CD4-positive, alpha-beta T cell treated with Interferon alpha-2 for 1 hour (primary cell): ENCODE measurements around the gene KIAA0753.

Experiments
- DNase-seq, 2 donors: peaks; one replicate each; pipeline ENCODE4 v3.0.0-alpha.2; 2020 to 2022

The KIAA0753 gene

DNA sequence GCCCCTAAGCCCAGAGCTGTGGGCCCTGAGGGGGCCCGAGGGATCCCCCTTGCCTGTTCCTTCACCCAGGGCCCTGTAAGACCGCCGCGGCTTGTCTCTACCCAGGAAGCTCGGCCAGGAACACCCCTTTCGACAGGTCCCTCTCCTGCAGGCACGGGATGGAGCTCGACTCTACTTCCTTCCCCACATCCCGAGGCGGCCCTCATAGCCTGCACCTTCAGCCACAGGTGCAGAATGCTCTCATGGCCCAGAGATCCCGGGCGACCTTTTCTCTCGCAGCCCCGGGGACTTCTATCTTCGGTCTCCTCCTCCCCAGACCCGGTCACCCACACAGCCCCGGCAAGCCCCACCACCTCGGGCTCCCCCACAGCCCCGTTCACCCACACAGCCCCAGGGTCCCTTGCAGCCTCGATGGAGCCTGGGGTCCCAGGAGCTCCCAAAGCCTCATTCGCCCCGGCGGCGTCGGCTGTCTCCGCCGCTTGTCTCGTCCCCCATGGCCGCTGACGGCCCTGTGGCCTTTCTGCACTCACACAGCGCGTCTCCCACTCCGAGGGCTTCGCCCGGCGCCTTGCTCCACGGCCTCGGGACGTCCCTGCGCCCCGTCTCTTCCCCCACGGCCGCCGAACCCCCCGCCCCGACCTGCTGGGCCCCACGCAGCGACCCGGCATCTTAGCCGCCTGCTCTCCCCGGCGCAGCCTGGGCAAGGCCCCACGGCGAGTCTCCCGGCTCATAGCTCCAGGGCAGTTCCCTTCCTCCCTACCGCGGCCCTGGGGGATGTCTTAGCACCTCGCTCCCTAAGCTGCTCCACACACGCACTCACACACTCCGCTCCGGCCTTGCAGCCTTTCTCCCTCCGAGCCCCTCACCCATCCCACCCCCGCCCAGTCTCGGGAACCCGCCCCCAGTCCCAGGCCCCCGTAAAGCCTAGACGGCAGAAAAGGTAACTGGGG is 650 bp downstream of the KIAA0753 start:
- no peak for DNase-seq

DNA sequence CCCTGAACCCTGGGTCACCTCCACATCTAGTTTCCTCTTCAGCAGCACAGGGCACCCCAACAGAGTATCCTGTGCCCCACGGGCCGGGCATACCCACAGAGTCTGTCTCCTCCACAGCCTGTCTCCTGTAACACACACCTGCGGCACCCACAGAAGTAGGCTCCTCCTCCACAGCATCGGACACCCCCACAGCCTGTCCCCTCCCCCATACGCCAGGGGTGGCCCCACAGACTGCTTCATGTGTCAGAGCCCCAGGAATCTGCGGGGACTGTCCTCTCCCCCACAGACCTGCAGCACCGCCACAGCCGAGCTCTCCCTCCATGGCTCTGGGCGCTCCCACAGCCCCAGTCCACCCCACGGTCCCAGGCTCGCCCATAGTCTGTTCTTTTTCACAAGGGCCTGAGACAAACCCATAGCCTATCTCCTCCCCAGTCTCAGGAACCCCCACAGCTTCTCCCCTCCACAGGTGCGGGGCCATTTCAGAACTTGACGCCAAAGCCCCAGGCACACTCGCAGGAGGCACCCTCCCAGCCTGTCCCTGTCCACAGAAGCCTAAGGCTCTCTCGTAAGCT is 1.4 kb downstream of the KIAA0753 start:
- DNase-seq, result no peak

DNA sequence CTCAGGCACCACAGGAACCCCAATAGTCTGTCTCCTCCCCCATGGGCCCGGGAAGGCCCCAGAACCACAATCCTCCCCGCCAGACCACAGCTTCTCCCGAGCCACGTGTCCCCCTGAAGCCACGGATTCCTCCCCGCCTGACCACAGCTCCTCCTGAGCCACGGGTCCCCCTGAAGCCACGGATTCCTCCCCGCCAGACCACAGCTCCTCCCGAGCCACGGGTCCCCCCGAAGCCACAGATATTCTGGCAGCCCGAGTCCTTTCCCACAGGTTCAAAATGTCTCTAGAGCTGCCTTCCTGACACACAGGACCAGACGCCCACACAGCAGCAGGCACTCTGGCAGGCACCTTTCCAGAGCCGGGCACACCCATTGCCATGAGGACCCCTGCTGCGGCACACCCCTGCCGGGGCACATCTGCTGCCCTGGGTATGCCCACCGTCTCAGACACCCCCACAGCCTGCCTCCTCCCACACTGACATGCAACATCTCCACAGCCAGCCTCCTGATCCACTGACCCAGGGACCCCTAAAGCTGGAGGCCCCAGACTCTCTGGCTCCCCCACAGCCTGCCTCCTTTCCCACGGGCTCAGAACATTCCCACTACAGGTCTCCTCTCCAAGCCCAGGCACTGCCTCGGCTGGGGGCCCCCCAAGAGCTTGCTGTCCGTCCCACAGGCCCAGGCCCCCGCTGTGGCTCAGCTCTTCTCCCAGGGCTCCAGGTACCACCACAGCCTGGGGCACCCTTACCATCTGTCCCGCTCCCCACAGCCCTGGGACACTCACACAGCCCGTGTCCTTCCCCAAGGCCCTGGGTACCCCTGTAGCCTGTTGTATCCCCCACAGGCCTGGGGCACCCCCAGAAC is 2.2 kb downstream of the KIAA0753 start:
- no peak for DNase-seq

DNA sequence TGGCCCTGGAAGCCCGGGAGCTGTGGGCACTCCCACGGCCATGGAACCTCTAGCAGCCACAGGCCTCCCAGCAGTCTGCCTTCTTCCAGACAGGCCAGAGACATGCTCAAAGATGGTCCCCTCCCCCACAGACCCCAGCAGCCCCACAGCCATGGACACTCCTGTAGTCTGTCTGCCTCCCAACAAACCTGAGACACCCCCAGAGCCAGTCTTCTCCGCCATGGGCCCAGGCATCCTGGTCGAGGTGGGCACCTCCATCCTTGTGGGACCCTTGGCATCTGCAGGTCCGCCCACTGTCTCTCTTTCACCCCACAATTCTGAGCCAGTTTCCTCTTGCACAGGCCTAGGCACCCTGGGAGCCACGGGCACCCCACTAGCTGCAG is 3.1 kb downstream of the KIAA0753 start:
- no peak for DNase-seq

DNA sequence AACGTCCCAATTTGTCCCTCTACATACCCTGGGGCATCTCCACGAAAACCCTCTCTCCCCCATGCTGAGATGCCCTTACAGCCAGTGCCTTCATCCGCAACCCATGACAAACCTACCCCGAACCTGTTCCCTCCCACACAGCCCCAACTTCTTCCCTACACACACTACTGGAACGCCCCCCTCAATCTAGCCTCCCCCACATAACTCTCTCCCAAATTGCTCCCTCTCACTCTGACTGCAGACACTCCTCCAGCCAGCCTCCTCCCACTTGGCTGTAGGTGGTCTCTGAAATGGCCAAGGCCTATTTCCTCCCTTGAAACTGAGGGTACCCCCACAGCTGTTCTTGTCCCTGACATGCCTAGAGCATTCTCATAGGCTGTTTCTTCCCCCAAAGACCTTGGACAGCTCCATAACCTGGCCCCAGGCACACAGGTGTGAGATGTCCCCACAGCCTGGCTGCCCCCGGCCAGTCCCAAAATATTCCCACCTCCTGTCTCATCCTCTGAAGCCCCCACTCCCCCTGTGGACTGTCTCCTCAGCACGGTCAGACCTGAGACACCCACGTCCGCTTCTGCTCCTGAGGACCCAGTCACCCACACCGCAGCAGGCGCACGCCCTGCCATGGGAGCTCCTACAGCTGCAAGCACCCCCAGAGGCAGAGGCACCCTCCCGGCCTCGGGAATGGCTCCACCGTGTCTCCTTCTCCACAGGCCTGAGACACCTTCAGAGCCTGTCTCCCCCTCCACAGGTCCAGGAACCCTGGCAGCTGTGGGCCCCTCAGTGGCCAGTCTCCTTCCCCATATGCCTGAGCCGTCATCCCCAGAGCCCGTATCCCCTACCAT is 3.7 kb downstream of the KIAA0753 start:
- DNase-seq, result no peak

DNA sequence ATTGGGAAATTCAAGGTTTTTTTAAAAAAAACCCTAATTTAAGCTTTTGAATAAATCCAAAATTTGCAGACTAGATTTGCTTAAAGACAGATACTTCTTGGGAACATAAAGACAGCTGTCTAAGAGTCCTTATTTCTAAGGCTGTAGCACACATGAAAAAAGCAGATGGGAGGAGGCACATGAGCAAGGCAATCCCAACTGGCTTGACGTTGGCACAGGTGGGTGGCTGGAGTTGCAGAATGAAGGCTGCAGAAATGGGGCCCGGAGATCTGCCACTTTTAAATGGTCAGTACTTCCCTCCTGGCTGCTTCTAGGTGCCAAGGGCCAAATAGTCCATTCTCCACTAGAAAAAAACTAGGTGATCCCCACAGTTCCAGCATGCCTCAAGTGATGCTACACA is 4.4 kb downstream of the KIAA0753 start:
- DNase-seq, result no peak

DNA sequence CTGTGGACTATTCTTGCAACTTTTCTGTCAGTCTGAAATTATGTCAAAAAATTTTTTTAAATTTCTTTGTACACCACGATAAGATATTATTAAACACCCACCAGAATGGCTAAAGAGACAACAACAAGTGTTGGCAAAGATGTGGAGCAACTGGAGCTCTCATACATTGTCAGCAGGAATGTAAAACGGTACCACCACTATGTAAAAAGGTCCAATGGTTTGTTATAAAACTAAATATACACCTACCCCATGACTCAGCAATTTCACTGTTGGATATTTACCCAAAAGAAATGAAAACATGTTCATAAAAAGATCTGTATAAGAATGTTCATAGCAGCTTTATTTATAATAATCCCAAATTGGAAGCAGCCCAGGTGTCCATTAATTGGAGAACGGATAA is 7.2 kb downstream of the KIAA0753 start:
- no peak for DNase-seq

DNA sequence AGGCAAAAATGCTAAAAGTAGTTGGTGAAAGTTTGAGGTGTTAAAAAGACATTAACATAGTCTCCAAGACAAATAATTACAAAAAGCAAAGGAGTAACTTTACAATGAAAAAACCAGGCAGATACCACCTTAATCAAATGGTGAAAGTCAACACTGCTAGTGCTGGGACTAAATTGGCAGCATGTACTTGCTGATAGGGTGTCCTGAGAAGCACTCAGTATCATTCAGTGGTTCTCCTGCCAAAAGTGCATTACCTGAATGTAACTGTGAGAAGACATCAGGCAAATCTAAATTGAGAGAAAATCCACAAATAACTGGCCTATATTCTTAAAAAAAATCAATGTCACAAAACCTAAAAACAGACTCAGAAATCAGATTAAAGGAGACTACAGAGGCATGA is 8.0 kb downstream of the KIAA0753 start:
- no peak for DNase-seq

DNA sequence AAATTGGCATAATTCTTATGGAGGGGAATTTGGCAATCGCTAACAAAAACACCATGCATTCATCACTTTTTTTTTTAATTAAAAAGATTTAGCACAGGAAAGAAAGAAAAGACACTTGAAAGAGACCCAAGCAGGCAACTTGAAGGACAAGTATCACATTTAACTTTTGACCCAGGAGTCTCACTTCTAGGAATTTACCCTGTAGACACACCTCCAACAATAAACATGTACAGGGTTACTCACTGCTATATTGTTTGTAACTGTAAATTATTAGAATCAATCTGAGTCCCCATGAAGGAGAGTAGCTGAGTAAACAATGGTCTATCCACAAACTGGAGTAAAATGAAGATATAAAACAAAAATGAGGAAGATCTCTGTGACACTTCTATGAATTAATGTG is 10.1 kb downstream of the KIAA0753 start:
- DNase-seq, result no peak

DNA sequence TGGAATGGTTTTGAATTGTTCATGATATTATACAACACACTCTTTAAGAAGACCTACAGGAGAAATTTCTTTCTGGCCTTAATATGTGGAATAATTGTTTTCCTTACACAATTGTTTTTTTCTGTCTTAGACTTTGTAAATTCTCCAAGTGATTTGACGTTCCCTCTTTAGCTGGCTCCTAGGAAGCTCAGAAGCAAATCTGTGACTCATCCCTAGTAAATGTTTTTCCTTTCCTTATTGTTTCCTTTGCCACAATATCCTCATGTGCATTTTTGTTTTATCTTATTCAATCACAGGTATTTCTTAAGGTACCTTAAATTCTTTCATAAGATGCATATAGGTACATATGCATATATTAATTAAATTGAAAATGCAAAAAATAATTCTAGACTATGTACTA is 13.5 kb downstream of the KIAA0753 start:
- no peak for DNase-seq

DNA sequence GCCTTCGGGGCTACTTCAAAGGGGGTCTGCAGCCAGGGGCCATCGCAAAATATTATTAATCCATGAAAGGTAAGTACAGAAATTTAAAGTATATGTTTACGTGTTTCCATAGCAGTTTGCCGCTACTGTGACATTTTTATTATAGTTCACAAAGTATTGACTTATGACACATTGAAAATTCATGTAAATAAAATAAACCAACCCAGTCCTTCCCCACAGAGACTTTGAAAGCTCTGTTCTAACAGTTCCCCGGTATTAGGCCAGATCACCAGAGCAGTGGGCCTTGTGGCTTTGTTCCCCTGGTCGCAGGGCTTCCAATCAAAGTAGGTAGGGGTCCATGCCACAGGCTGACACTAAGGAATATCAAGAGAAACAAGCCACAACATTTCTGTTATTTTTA is 13.9 kb downstream of the KIAA0753 start:
- no peak for DNase-seq

DNA sequence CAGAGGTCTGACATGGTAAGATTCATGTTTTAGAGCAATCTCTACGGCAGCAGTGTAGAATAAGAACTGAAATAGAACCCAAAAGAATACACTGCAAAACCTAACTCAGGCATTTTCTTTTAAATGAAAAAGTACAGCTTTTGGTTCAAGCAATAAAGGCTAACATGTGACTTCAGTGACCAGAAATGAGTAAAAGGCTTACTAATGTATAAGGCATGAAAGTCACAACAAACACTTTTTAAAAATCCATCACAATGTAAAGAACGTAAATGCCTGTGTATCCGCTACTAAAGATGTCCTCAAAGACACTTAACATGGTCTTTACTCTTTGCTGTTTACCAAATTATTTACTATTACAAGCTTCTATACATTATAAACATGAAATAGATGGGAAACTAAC is 16.6 kb downstream of the KIAA0753 start:
- no peak for DNase-seq

DNA sequence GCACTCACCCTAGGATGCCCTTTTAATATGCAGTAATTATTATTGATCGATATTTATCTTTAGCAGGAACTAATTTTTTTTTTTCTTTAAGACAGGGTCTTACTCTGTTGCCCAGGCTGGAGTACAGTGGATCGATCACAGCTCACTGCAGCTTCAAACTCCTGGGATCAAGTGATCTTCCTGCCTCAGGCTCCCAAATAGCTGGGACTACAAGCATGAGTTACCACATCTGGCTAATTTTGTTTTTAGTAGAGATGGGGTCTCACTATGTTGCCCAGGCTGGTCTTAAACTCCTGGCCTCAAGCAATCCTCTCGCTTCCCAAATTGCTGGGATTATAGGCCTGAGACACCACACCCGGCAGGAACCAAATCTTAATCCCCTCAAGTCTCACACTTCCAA is 29.3 kb downstream of the KIAA0753 start:
- no peak for DNase-seq

DNA sequence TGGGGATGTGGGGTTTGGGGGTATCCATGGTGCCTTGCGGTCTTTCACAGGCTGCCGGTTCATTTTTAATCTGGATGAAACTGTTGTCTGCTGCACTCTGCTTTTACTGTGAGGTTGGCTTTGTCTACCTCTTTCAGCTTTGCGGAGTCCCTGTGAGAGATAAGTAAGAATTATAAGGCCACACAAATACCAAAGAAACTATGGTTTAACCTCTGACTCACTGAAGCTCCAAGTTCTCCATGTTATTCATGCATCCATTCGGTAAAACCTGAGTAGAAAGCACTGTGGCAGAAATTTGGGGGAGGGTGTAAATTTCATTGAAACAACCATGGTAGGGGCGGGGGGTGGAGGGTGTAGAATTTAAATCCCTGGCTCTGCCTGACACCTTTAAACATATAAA is 30.5 kb downstream of the KIAA0753 start:
- no peak for DNase-seq

DNA sequence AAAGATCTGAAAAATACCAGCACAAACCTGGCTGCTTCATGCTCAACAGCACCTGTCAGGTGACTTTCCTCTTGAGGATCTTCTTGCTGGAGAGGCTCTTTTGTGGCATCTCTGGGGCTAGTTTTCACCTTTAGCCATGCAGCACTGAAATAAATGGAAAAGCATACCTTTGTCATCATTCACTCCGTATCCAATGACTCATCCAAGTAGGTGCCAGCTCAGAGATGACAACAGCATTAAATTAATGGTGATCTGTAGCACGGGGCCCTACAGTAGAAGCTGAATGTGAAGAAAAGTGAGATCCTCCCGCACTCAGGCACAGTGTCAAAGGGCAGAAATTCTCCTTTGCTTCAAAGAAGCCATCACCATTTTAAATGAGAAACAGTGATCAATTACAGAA is 32.2 kb downstream of the KIAA0753 start:
- no peak for DNase-seq

DNA sequence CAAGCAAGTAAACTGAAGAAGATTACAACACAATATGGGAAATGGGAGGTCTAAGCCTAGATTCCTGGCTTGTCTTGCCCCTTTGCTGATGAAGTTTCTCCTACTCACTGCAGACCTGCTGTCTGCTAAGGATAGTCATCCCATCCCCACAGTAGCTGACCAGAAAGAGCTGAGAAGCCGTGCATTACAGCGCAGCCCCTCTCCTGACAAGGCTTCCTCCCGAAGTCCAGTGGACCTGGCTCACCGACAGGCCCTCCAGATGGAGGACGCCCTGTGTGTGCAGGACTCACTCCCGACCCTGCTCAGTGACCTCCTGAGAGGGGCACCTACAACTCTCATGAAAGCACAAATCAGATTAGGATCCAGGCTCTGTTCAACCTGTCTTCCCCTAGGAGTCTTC is 35.4 kb downstream of the KIAA0753 start:
- DNase-seq, result no peak

DNA sequence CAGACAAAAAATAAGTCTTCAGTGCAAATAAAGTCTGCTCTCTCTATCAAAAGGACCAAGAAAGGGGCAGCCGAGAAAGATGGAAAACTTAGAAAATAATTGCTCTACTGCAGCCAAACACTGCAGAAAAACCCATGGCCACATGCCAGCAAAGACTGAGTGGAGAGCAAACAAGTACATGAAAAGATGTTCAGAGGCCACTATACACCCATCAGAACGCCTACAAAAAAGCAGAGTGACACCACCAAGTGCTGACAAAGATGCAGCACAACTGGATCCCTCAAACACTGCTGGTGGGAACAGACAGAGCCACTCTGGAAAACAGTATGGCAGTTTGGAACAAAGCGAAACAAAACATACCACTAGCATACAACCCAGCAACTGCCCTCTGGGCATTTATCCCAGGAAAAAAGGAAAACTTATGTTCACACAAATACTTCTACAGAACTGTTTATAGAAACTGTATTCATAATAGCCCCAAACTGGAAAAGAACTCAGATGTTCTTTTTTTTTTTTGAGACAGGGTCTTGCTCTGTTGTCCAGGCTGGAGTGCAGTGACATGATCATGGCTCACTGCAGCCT is 36.7 kb downstream of the KIAA0753 start:
- no peak for DNase-seq

DNA sequence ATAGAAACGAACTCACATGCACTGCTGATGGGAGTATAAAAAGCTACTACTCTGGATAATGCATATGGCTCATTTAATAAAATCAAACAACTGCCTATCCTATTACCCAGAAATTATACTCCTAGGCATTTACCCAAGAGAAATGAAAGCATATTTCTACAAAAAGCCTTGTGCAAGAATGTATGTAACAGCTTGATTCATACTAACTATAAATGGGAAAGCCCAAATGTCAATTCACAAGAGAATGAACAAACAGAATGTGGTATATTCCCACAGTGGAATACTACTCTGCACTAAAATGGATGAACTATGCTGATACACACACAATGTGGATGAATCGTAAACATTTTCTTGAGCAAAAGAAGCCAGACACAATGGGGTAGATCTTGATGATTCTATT is 38.4 kb downstream of the KIAA0753 start:
- DNase-seq, result no peak

DNA sequence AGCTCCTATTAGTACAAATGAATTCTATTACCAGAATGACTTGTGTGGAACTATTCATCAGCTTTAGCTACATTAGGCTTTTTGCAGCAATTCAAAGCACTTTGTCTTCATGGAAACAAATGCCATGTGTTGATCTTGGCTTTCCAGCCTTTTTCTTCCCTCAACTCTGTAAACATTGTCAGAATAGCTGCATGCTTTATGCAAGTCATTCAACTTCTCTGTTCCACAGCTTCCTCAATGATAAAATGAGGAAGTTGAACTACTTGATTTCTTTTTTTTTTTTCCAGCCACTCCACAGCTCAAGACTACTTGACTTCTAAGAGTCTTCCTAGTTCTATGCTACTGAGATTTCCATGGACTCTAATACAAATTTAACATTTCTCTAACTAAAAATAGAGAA is 41.1 kb downstream of the KIAA0753 start:
- DNase-seq, result no peak

DNA sequence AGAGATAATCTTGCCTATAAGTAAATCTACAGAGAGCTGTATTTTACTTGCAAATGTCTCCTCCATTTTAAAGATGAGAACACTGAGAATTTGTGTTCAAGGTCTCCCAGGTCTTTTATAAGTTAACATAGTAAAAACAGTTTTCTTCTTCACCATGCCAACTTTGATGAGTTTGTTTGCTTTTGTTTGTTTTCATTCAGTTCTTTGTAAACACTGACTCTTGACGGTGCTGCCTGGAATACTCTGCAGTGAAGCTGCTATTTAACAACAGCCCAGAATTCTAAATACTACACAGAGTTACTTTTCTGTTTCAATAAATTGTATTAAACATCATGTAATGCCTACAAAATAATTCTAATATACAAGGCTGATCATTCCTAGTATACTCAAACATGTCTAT is 42.8 kb downstream of the KIAA0753 start:
- DNase-seq, result no peak

DNA sequence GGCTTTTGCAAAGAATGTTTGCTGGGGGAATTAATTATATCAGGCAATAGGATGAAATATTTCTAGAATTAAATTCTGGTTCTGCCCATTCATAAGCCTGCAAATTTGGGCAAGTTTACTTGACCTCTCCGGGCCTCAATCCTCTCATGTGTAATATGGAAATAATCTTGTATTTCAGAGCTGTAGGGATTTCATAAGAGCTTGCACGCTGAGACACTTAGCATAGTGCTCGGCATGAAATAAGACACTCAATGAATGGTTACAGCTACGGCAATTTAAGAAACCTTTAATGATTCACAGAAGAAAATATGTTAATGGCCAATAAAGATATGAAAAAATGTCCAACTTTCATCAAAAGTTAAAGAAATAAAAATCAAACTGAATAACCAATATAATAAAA is 43.6 kb downstream of the KIAA0753 start:
- DNase-seq, result no peak

DNA sequence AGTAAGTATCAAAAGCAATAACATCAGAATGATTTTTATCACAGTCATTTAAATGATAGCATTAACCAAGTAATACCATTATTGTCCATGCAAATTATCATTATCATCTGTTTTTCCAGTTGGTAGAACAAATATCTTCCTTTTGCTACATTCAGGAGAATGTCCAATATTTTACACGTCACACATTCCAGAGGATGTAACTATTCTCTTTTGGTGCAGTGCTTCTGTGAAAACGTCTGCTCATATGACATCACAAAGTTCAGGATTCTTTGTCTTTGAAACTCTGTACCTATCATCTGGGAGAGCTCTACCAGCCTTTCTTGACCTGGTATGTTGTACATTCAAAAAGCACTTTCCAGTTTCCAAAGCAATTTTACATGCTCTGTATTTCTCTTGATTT is 44.0 kb downstream of the KIAA0753 start:
- no peak for DNase-seq
